Ascending aorta (tissue), 2 donors: ENCODE results near the gene ZNF138. TPM values are rescaled to one million over a fixed set of nuclear protein-coding genes. Genes with fewer than 3 reads are reported as not detected.

Experiments used
- DNase-seq, 2 donors: peaks; one replicate each; pipeline ENCODE4 v3.0.0-alpha.2; 2019; ENCODE audit warnings: low spot score in 2 of 2
- H3K27ac ChIP-seq, 2 donors: fragments of 200-600 bp; sonication (generic); one replicate each; pipeline ENCODE4 v1.5.1; 2016 to 2017; ENCODE audit warnings: mild to moderate bottlenecking in 1 of 2
- H3K27me3 ChIP-seq: fragments of 200-600 bp; sonication (generic); one replicate; pipeline ENCODE4 v1.5.1; 2017
- H3K36me3 ChIP-seq, 2 donors: fragments of 200-600 bp; sonication (generic); one replicate each; pipeline ENCODE4 v1.5.1; 2016
- H3K4me1 ChIP-seq, 2 donors: fragments of 200-600 bp; sonication (generic); one replicate each; pipeline ENCODE4 v1.5.1; 2016 to 2017; ENCODE audit warnings: mild to moderate bottlenecking in 1 of 2
- H3K4me3 ChIP-seq, 2 donors: fragments of 200-600 bp; sonication (generic); one replicate each; pipeline ENCODE4 v1.5.1; 2016 to 2017; ENCODE audit warnings: mild to moderate bottlenecking in 1 of 2
- H3K9me3 ChIP-seq, 2 donors: fragments of 200-600 bp; sonication (generic); one replicate each; pipeline ENCODE4 v1.5.1; 2016
- intact Hi-C: fragments of 100-400 bp; cut with DNase I; formaldehyde crosslinking; loops from one replicate; pipeline ENCODE4 v1.15.1; 2023
- total RNA-seq: library from RNA; depleted of rRNA; stranded (reverse); fragments of >200 nt; gene quantifications from one replicate; pipeline ENCODE4 v1.1.0, GENCODE V29; 2016
- TF ChIP-seq, protein P1 (sequence below), 3 experiments: fragments of 200-600 bp in 2 of 3; fragments of 450-650 bp in 1 of 3; sonication (generic) in 2 of 3; IDR thresholded peaks; one replicate each; pipeline ENCODE4 v1.5.1; 2016 to 2019; ENCODE audit warnings: antibody characterized with exemption in 3 of 3, mild to moderate bottlenecking in 1 of 3, moderate library complexity in 1 of 3

ZNF138 gene
- total RNA-seq: 2.0 TPM

DNA sequence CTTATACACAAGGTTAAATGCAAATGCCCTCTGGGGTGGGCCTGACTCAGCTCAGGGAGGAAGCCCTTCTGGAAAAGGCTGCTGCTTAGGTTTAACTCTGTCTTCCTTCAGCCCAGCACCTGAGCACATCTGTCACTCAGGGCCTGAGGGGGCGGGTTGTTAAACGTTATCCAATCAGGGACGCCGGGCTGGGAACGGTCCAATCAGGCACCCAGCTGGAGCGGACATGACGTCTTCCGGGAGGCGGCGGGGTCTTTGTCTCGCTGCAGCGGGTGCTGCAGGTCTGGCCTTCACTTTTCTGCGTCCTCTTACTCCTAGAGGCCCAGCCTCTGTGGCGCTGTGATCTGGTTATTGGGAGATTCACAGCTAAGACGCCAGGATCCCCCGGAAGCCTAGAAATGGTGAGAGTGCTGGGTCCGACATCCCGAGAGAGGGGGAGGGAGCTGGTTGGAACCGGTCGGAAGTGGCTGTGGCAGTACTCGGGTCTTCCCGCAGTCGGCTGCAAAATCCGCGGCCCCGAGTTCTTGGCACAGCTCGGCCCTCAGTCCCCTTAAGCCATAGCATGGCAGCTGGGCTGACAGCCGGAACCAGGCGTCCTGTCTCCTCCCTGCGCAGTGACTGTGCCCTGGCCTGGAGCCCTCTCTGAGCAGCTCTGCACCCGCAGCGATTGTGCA is at the start of gene ZNF138:
ZNF138 (plus strand) TSS at position 258 of the 674 bp plus-strand sequence; CDS start at position 399, 141 bp downstream.
- DNase-seq: peak; percentile 88 to 98
- H3K4me3 ChIP-seq: peak within 1 kb of the TSS; percentile 78 to 97
- intact Hi-C loops: loop anchor here (2.0 to 5.0 kb wide), 4 partner anchors 108 to 578 kb away; partner anchors contain the start of genes ZNF107, ZNF273, ZNF736 and ZNF92
- TF ChIP-seq, protein P1, sequence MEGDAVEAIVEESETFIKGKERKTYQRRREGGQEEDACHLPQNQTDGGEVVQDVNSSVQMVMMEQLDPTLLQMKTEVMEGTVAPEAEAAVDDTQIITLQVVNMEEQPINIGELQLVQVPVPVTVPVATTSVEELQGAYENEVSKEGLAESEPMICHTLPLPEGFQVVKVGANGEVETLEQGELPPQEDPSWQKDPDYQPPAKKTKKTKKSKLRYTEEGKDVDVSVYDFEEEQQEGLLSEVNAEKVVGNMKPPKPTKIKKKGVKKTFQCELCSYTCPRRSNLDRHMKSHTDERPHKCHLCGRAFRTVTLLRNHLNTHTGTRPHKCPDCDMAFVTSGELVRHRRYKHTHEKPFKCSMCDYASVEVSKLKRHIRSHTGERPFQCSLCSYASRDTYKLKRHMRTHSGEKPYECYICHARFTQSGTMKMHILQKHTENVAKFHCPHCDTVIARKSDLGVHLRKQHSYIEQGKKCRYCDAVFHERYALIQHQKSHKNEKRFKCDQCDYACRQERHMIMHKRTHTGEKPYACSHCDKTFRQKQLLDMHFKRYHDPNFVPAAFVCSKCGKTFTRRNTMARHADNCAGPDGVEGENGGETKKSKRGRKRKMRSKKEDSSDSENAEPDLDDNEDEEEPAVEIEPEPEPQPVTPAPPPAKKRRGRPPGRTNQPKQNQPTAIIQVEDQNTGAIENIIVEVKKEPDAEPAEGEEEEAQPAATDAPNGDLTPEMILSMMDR (IDR thresholded peaks at IDR 0.05): no peak
- H3K9me3 ChIP-seq: no peaks in the 10 kb centered on the region
- peaks cover 0 to 2% of the 10 kb centered on the region in 2 donors for H3K36me3 ChIP-seq
- no peaks in the 10 kb centered on the region for H3K27me3 ChIP-seq
- peaks cover 0 to 4% of the 10 kb centered on the region in 2 donors for H3K4me1 ChIP-seq
- peak within 1 kb of the TSS; percentile 77 to 78 for H3K27ac ChIP-seq

DNA sequence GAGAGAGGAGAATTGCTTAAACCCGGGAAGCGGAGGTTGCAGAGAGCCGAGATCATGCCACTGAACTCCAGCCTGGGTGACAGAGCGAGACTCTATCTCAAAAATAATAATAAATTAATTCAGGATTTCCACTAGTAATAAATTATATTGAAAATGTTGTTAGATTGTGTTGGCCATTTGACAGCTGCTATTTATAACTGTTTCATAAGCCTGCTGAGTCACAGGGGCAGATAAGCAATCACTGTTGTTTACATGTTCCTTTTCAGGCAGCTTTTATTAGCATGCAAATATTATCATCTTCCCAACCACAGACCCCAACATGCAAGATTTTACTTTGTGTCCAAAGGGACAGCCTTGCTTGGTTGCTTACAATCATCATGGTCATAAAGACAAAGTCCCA is 49.5 kb upstream of the ZNF138 start:
- no peak for DNase-seq
- intact Hi-C loops: no loop called here
- H3K27ac ChIP-seq: peak overlapping the region in 1 of 2 donors; percentile 18

DNA sequence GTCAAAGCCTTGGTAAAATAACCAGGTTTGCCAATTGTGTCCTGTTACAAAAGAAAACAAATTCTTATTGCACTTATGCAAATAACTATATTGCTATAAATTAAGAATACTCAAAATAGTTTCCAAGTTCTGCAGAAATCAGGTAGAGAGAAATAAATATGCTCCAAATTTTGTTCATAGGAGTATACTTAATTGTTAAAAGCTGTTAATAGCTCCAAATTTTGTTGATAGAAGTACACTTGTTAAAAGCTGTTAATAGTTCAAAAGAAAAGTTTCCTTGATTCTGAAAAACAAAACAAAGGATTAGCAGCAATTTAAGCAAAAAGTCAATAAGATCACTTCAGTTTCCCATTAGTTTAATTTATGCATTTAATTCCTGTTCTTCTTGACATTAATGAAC is 46.4 kb upstream of the ZNF138 start:
- Histone ChIP-seq H3K36me3 (no peaks in the 10 kb centered on the region), H3K4me3 (no peak overlapping the region), H3K27me3 (no peaks in the 10 kb centered on the region), H3K27ac (no peak overlapping the region), H3K4me1 (peaks cover 0 to 5% of the 10 kb centered on the region in 2 donors), H3K9me3 (no peaks in the 10 kb centered on the region)
- TF ChIP-seq, protein P1 (IDR thresholded peaks at IDR 0.05): no peak
- no peak for DNase-seq
- intact Hi-C loops: no loop called here

More for the DNA sequence above, 49.5 kb upstream of the ZNF138 start:
- Histone ChIP-seq H3K4me3 (no peak overlapping the region), H3K9me3 (no peaks in the 10 kb centered on the region), H3K27me3 (no peaks in the 10 kb centered on the region), H3K4me1 (peaks cover 0 to 5% of the 10 kb centered on the region in 2 donors), H3K36me3 (no peaks in the 10 kb centered on the region)
- TF ChIP-seq, protein P1 (IDR thresholded peaks at IDR 0.05): no peak

DNA sequence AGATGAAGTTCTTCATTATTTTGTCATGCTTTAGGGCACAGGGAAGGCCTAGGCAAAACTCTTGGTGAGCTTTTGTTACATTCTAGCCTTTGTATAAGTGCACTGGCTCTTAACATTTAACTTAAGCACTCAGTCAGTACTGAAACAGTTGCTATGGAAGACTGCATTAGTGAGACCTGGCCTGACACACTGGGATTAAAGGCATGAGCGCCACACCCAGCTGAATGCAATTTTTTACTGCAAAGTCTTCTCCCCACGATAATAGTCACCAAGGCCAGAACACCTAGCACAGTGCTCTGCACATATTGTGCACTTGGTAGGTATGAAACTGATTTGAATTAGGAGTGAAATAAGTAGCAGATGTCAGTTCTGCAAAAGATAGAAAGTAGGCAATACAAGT is 41.2 kb upstream of the ZNF138 start:
- intact Hi-C loops: no loop called here
- Histone ChIP-seq H3K27me3 (no peaks in the 10 kb centered on the region), H3K9me3 (no peaks in the 10 kb centered on the region), H3K4me3 (no peak overlapping the region), H3K36me3 (no peaks in the 10 kb centered on the region), H3K4me1 (no peaks in the 10 kb centered on the region), H3K27ac (no peak overlapping the region)
- no peak for DNase-seq
- TF ChIP-seq, protein P1 (IDR thresholded peaks at IDR 0.05): no peak

DNA sequence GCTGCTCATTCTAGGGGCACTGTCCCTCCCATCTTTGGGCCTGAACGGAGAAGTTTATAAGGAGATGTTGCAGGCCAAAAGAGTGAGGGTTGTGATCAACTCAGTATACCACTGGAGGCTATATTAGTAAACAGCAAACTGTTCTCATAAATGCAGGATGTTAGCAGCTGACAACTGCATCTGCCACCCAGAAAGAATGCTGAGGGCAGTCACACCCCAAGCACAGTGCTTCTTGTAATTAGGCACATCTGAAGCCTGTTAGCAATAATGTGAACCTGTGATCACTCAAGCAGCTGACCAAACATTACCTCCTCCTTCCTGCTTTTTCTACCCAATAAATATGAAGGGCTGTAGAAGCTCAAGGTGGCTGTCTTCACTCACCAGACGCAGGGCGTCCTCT is 38.4 kb upstream of the ZNF138 start:
- Histone ChIP-seq H3K36me3 (no peaks in the 10 kb centered on the region), H3K4me1 (no peaks in the 10 kb centered on the region), H3K27me3 (no peaks in the 10 kb centered on the region), H3K4me3 (no peak overlapping the region), H3K9me3 (no peaks in the 10 kb centered on the region), H3K27ac (no peak overlapping the region)
- DNase-seq: no peak
- intact Hi-C loops: no loop called here
- TF ChIP-seq, protein P1 (IDR thresholded peaks at IDR 0.05): no peak
